ENCODE measurements around the gene LRRC18. TPM values are rescaled to one million over a fixed set of nuclear protein-coding genes. Genes with fewer than 3 reads are reported as not detected.

The LRRC18 gene
- total RNA-seq, 1 experiment from 2014 or later: not detected

- Histone ChIP-seq H2AFZ (ENCODE audit: low read length) (no peak overlapping the region), H2BK15ac (ENCODE audit: low read depth, low read length) (no peak overlapping the region), H3T11ph (ENCODE audit: low read length) (no peak overlapping the region), H3K4me2 (ENCODE audit: insufficient read depth, insufficient read length, low read length) (no peak overlapping the region), H4K91ac (ENCODE audit: insufficient read length, low read depth, low read length) (no peak overlapping the region), H3K14ac (ENCODE audit: insufficient read depth, low read length) (no peak overlapping the region), H3K27me3 (ENCODE audit: insufficient read depth, low read length) (no peaks in the 10 kb centered on the region), H3K4me1 (ENCODE audit: insufficient read depth, low read length) (no peaks in the 10 kb centered on the region), H3K9ac (ENCODE audit: extremely low read depth, insufficient read length, low read length) (no peak overlapping the region), H3K4ac (ENCODE audit: low read depth, low read length) (no peak overlapping the region), H3K9me3 (ENCODE audit: control insufficient read depth, low read depth, low read length) (no peaks in the 10 kb centered on the region), H3K27ac (ENCODE audit: insufficient read length, low read depth, low read length) (no peak overlapping the region), H3K23me2 (ENCODE audit: insufficient read length, low read depth, low read length, poor library complexity, severe bottlenecking) (no peaks in the 10 kb centered on the region), H3K18ac (ENCODE audit: insufficient read length, low read depth, low read length) (no peak overlapping the region), H3K23ac (ENCODE audit: insufficient read length, low read depth, low read length) (no peak overlapping the region), H3K79me1 (ENCODE audit: insufficient read depth, low read depth, low read length, poor library complexity, severe bottlenecking) (no peaks in the 10 kb centered on the region), H3K79me2 (ENCODE audit: insufficient read depth, low read length) (no peaks in the 10 kb centered on the region), H4K20me1 (ENCODE audit: control insufficient read depth, insufficient read depth, insufficient read length) (no peaks in the 10 kb centered on the region), H2BK20ac (ENCODE audit: low read depth, low read length, poor library complexity, severe bottlenecking) (no peak overlapping the region), H2BK5ac (ENCODE audit: insufficient read length, low read length) (no peak overlapping the region), H2BK12ac (ENCODE audit: insufficient read length, low read depth, low read length) (no peak overlapping the region), H2AK5ac (ENCODE audit: insufficient read length, low read length) (no peak overlapping the region), H3K56ac (ENCODE audit: insufficient read length, low read depth, low read length) (no peak overlapping the region), H4K8ac (replicated peaks; ENCODE audit: insufficient read length, low read depth, low read length) (no peak overlapping the region), H4K5ac (ENCODE audit: insufficient read length, low read depth, low read length) (no peak overlapping the region), H2BK120ac (ENCODE audit: low read depth, low read length, poor library complexity, severe bottlenecking) (no peak overlapping the region)
- Mint-ChIP-seq H3K4me3 (no peak overlapping the region), H3K27ac (no peak overlapping the region), H3K36me3 (ENCODE audit: insufficient read depth in 1 of 3, low read depth in 3 of 3) (no peaks in the 10 kb centered on the region), H3K9me3 (no peaks in the 10 kb centered on the region; a peak in 1 of 5 replicates), H3K27me3 (ENCODE audit: low read depth) (peaks cover 3% of the 10 kb centered on the region), H3K4me1 (peaks cover 5 to 6% of the 10 kb centered on the region in 2 experiments)
- no peak for DNase-seq
- no peak for TF ChIP-seq CTCF (conservative IDR thresholded peaks at IDR 0.05)
- WGBS (ENCODE audit: extremely low coverage, insufficient read length, low lambda C conversion rate): no CpG with 5 or more reads among the region's 1 CpG
Measured at GRCh38 chr10:48926255-48926654, 13.4 kb downstream of the LRRC18 start.

Data from H9 (cell line).